ENCODE results near the gene COG3. TPM values are rescaled to one million over a fixed set of nuclear protein-coding genes. Genes with fewer than 3 reads are reported as not detected.

COG3 gene
- total RNA-seq, 1 donor from 2014 or later = 23.8 TPM

DNA sequence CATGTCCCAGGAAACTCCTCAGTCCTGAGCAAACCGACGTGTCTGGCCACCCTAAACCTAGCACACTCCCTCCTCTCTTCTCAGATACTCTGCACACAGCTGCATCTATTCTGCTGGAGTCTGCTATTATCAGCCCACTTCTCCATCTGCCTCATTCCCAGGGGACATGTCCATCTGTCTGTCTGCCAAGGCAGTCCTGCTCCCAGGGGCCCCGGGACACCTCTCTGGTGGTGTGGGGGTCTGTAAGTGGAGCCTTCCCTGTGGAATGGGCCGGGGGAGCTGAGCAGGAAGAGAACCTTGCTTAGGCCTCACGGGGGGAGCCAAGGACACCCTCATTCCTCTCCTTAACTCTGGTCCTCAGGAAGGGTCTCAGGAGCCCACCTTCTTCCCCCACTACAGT lies 78.1 kb downstream of the COG3 start:
- DNase-seq (ENCODE audit: low spot score) = peak; percentile 87
- no peak for TF ChIP-seq CTCF (IDR thresholded peaks at IDR 0.05)
- Mint-ChIP-seq H3K9me3 (ENCODE audit: low read depth) (no peaks in the 10 kb centered on the region), H3K4me1 (ENCODE audit: low read depth) (no peaks in the 10 kb centered on the region), H3K36me3 (ENCODE audit: low read depth) (peaks cover 3% of the 10 kb centered on the region), H3K4me3 (ENCODE audit: unreplicated experiment) (no peak overlapping the region), H3K27ac (ENCODE audit: unreplicated experiment) (no peak overlapping the region), H3K27me3 (ENCODE audit: low read depth) (peaks cover 3% of the 10 kb centered on the region)

DNA sequence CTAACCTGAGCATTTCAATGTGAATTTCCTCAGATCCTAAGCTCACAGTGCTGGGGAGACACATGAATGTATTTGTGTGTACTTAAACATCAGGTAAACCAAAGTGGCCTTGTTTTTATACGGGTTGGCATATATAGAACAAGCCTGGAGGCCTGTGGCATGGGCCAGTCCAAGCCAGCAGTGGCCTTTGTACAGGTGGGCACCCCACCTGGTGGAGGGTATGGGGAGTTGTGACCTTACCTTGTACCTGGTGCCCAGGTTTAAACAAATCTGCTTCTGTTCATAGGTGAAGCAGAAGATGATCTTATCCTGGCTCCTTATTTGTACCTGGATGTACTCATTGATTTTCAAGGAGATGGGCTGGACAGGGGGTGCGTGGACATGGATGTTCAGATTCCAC lies 79.8 kb downstream of the COG3 start:
- Mint-ChIP-seq H3K36me3 (ENCODE audit: low read depth) (no peaks in the 10 kb centered on the region), H3K4me1 (ENCODE audit: low read depth) (no peaks in the 10 kb centered on the region), H3K27me3 (ENCODE audit: low read depth) (peaks cover 7% of the 10 kb centered on the region), H3K9me3 (ENCODE audit: low read depth) (no peaks in the 10 kb centered on the region), H3K4me3 (ENCODE audit: unreplicated experiment) (no peak overlapping the region), H3K27ac (ENCODE audit: unreplicated experiment) (no peak overlapping the region)
- DNase-seq (ENCODE audit: low spot score) = no peak
- no peak for TF ChIP-seq CTCF (IDR thresholded peaks at IDR 0.05)

DNA sequence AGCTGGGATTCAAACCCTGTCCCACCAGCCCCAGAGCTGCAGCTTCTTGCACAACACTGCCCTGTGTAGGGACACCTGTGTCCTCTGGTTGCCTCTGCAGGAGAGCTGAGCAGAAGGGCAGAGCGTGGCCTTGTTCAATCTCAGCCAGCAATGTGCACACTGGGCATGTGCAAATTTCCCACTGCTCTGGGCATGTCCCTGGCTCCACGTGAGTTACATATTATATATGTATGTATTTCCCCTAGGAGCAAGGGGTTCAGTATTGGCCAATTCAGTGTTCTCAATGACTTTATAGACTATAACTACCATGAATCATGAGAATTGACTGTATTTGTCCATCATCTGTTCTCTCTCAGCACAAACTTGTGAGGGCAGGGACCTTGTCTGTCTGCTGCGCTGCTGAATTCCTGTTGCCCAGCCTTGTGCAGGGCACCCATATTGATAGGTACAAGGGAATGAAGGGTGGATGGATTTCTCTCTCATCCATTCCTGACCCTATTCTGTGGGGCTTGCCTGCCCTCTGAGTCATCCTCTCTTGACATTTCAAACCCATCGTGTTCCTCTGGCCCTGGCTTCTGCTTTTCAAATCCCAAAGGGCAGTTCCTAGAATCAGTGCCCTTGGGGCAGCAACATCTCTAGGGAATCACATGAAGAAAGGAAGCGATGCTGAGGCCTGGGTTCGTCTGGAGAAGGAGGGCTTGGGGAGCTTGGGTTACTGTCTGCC lies 81.1 kb downstream of the COG3 start:
- Mint-ChIP-seq H3K36me3 (ENCODE audit: low read depth) (no peaks in the 10 kb centered on the region), H3K27ac (ENCODE audit: unreplicated experiment) (no peak overlapping the region), H3K4me1 (ENCODE audit: low read depth) (no peaks in the 10 kb centered on the region), H3K9me3 (ENCODE audit: low read depth) (no peaks in the 10 kb centered on the region), H3K4me3 (ENCODE audit: unreplicated experiment) (no peak overlapping the region), H3K27me3 (ENCODE audit: low read depth) (peaks cover 14% of the 10 kb centered on the region)
- TF ChIP-seq CTCF (IDR thresholded peaks at IDR 0.05) = no peak
- DNase-seq (ENCODE audit: low spot score) = no peak

- no peak for DNase-seq (ENCODE audit: low spot score)
- no peak overlapping the region for H3K4me3 Mint-ChIP-seq (ENCODE audit: unreplicated experiment)
- no peak overlapping the region for H3K27ac Mint-ChIP-seq (ENCODE audit: unreplicated experiment)
- no peaks in the 10 kb centered on the region for H3K4me1 Mint-ChIP-seq (ENCODE audit: low read depth)
- no peak for TF ChIP-seq CTCF (IDR thresholded peaks at IDR 0.05)
- peaks cover 18% of the 10 kb centered on the region for H3K27me3 Mint-ChIP-seq (ENCODE audit: low read depth)
- H3K9me3 Mint-ChIP-seq (ENCODE audit: low read depth) = no peaks in the 10 kb centered on the region
- H3K36me3 Mint-ChIP-seq (ENCODE audit: low read depth) = no peaks in the 10 kb centered on the region
Observed at GRCh38 chr13:45546410-45546765, 81.6 kb downstream of the COG3 start.

DNA sequence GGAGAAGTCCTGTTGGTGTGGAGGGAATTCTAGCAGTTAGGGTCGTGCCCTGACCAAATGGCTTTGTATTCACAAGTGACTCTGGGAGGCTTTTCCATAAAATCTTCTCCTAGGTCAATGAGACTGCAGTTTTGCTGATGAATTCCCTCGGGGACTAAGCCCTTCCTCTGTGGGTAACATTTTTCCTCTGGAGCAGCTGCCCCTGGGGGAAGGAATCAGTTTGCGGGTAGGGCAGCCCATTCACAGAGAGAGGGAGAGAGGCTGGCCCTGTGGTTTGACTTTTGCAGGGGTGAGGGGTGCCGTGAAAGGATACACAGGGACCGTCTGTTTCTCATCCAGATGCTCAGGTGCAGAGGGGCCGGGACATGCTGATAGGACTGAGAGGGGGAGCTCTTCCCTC lies 83.5 kb downstream of the COG3 start:
- Mint-ChIP-seq H3K4me1 (ENCODE audit: low read depth) (no peaks in the 10 kb centered on the region), H3K27me3 (ENCODE audit: low read depth) (peaks cover 24% of the 10 kb centered on the region), H3K9me3 (ENCODE audit: low read depth) (no peaks in the 10 kb centered on the region), H3K36me3 (ENCODE audit: low read depth) (no peaks in the 10 kb centered on the region), H3K4me3 (ENCODE audit: unreplicated experiment) (no peak overlapping the region), H3K27ac (ENCODE audit: unreplicated experiment) (no peak overlapping the region)
- no peak for TF ChIP-seq CTCF (IDR thresholded peaks at IDR 0.05)
- DNase-seq (ENCODE audit: low spot score) = no peak
